ENCODE results near the gene NUDT3. TPM values are rescaled to one million over a fixed set of nuclear protein-coding genes. Genes with fewer than 3 reads are reported as not detected.

NUDT3 gene
- total and polyA plus RNA-seq, 2 experiments from 2014 or later, result 12.1 to 31.1 TPM

- no peak for TF ChIP-seq ZNF462 (CRISPR knock-in tag; IDR thresholded peaks at IDR 0.05)
- TF ChIP-seq CREB1 (CRISPR knock-in tag; IDR thresholded peaks at IDR 0.05; ENCODE audit: low read depth), result no peak
These were observed 11.4 kb downstream of the NUDT3 start (continued) for GRCh38 chr6:34381081-34381480.

- H3K9me3 Mint-ChIP-seq, result no peaks in the 10 kb centered on the region
- DNase-seq (ENCODE audit: low spot score) (no peak), ATAC-seq (peak; percentile 49)
- Histone ChIP-seq H3K79me2 (replicated peaks; ENCODE audit: insufficient read depth) (peaks cover 100% of the 10 kb centered on the region), H2AFZ (no peak overlapping the region), H3F3A (replicated peaks; ENCODE audit: low read depth) (0 out of 2 replicates have a peak, but pooled peaks cover 4% of the 10 kb centered on the region), H3K27ac (ENCODE audit: low read depth) (0 out of 2 replicates have a peak overlapping the region, but pooled peaks have one; percentile 65), H3K4me1 (ENCODE audit: insufficient read depth) (peaks cover 7% of the 10 kb centered on the region; the same call in 1 of the 2 replicates), H4K20me1 (replicated peaks; ENCODE audit: insufficient read depth) (peaks cover 50% of the 10 kb centered on the region), H3K36me3 (ENCODE audit: insufficient read depth) (no peaks in the 10 kb centered on the region), H3K4me2 (no peak overlapping the region), H3K27me3 (ENCODE audit: insufficient read depth) (no peaks in the 10 kb centered on the region), H3K9me2 (ENCODE audit: insufficient read depth) (no peaks in the 10 kb centered on the region), H3K4me3 (no peak overlapping the region)
- no peaks in the 10 kb centered on the region for H3K36me3 Mint-ChIP-seq (ENCODE audit: low read depth)
- H3K27ac Mint-ChIP-seq, result no peak overlapping the region; the same call in 1 of the 2 replicates
- H3K4me3 Mint-ChIP-seq, result no peak overlapping the region
- H3K4me1 Mint-ChIP-seq, result peaks cover 6% of the 10 kb centered on the region
- H3K27me3 Mint-ChIP-seq (ENCODE audit: insufficient read depth, low read depth, poor library complexity), result no peaks in the 10 kb centered on the region
- TF ChIP-seq POLR2AphosphoS5 (IDR thresholded peaks at IDR 0.05; ENCODE audit: low read depth) (no peak), STAT1 (IDR thresholded peaks at IDR 0.05; ENCODE audit: unreplicated experiment) (no peak), ETS1 (IDR thresholded peaks at IDR 0.05) (no peak), CREB1 (CRISPR knock-in tag; IDR thresholded peaks at IDR 0.05; ENCODE audit: low read depth) (no peak), EZH2phosphoT487 (IDR thresholded peaks at IDR 0.05; ENCODE audit: unreplicated experiment) (no peak), JUNB (IDR thresholded peaks at IDR 0.05; ENCODE audit: unreplicated experiment) (no peak), ZNF331 (CRISPR knock-in tag; IDR thresholded peaks at IDR 0.05; ENCODE audit: low read depth) (no peak), CTCF (conservative IDR thresholded peaks at IDR 0.05; ENCODE audit: low read depth in 2 of 2) (no peak), ZNF114 (CRISPR knock-in tag; IDR thresholded peaks at IDR 0.05) (no peak), REST (IDR thresholded peaks at IDR 0.05; ENCODE audit: unreplicated experiment) (no peak), EZH2 (IDR thresholded peaks at IDR 0.05; ENCODE audit: low read depth, unreplicated experiment) (no peak), NANOG (IDR thresholded peaks at IDR 0.05; ENCODE audit: borderline replicate concordance) (no peak)
These were observed 14.0 kb downstream of the NUDT3 start for GRCh38 chr6:34378470-34378869.
